GM12878 (cell line): Measurements from ENCODE around the gene PSME3. TPM values are rescaled to one million over a fixed set of nuclear protein-coding genes. Genes with fewer than 3 reads are reported as not detected.

Source experiments
- ATAC-seq: fragments of 200-7000 bp; cut with Tn5 transposase; 3 replicates; pipeline ENCODE4 v1.9.1; 2020; ENCODE audit warnings: mild to moderate bottlenecking, moderate library complexity
- BruUV-seq: library from RNA; stranded (reverse); fragments of 400-500 nt; replicated peaks from 2 replicates; lab custom pipeline; 2021; lab: Mats Ljungman, UMichigan
- CTCF ChIA-PET: fragments of 300-600 bp; sonication (Branson Sonifier 250); formaldehyde crosslinking; extraction: SDS; loops from one replicate; lab custom pipeline; 2021; ENCODE audit warnings: inconsistent platforms; lab: Yijun Ruan, JAX
- POLR2A ChIA-PET: fragments of 350-600 bp; formaldehyde crosslinking; extraction: SDS; loops from one replicate; lab custom pipeline; 2021; ENCODE audit warnings: inconsistent platforms; lab: Charles Lee
- RAD21 ChIA-PET: fragments of 300-600 bp; sonication (Branson Sonifier 250); formaldehyde crosslinking; loops from one replicate; lab custom pipeline; 2023; ENCODE audit warnings: antibody characterized with exemption; ENCODE audit not compliant: unreplicated experiment; lab: Charles Lee
- SMC1A ChIA-PET: fragments of 300-600 bp; sonication (Branson Sonifier 250); formaldehyde crosslinking; loops from one replicate; lab custom pipeline; 2023; ENCODE audit not compliant: unreplicated experiment, uncharacterized antibody; lab: Charles Lee
- DNase-seq: peaks from one replicate; pipeline ENCODE4 v3.0.0-alpha.2; 2011; ENCODE audit warnings: low read depth, low spot score
- FAIRE-seq: peaks from 3 replicates; lab custom pipeline; 2011; peaks lifted over from hg19 to GRCh38; lab: Jason Lieb, UNC
- H2AFZ ChIP-seq: 2 replicates; pipeline ENCODE4 v1.6.0; 2011; ENCODE audit warnings: low read depth, low read length, control low read depth; ENCODE audit not compliant: control insufficient read depth
- H3K27ac ChIP-seq: 2 replicates; pipeline ENCODE4 v1.5.1; 2011; ENCODE audit warnings: control low read depth; ENCODE audit not compliant: control insufficient read depth, insufficient read depth
- H3K27me3 ChIP-seq, 2 experiments: replicated peaks in 1 of 2; 2 replicates each; pipeline versions ENCODE4 v1.6.0 to v1.6.1; 2011; ENCODE audit warnings: low read length in 1 of 2; ENCODE audit not compliant: control insufficient read depth in 2 of 2, insufficient read depth in 2 of 2
- H3K36me3 ChIP-seq, 2 experiments: 2 replicates each; pipeline ENCODE4 v1.5.1; 2011; ENCODE audit warnings: low read length in 1 of 2; ENCODE audit not compliant: control insufficient read depth in 2 of 2, insufficient read depth in 2 of 2
- H3K4me1 ChIP-seq: 2 replicates; pipeline ENCODE4 v1.6.1; 2011; ENCODE audit warnings: mild to moderate bottlenecking, low read length, moderate library complexity, mixed read lengths; ENCODE audit not compliant: control insufficient read depth, insufficient read depth
- H3K4me2 ChIP-seq: 2 replicates; pipeline ENCODE4 v1.6.0; 2011; ENCODE audit warnings: control low read depth; ENCODE audit not compliant: control insufficient read depth, insufficient read depth
- H3K4me3 ChIP-seq: fragments of 200-600 bp; sonication (generic); 2 replicates; pipeline ENCODE4 v1.5.1; 2016
- H3K79me2 ChIP-seq: 2 replicates; pipeline ENCODE4 v1.6.0; 2011; ENCODE audit warnings: low read length; ENCODE audit not compliant: control insufficient read depth, insufficient read depth
- H3K9ac ChIP-seq: 2 replicates; pipeline ENCODE4 v1.8.0; 2011; ENCODE audit warnings: low read length, control low read depth, mixed read lengths; ENCODE audit not compliant: control insufficient read depth, insufficient read depth
- H3K9me3 ChIP-seq: replicated peaks from 3 replicates; pipeline ENCODE4 v1.5.1; 2011; ENCODE audit warnings: mild to moderate bottlenecking, low read length; ENCODE audit not compliant: control insufficient read depth, insufficient read depth
- H4K20me1 ChIP-seq: 2 replicates; pipeline ENCODE4 v1.6.0; 2011; ENCODE audit not compliant: control insufficient read depth, insufficient read depth
- E2F4 ChIP-seq: IDR thresholded peaks from 2 replicates; pipeline ENCODE4 v1.6.1; 2012; ENCODE audit warnings: low read depth, low read length, improper control_type of control experiment
- FOXK2 ChIP-seq: fragments of 450-650 bp; IDR thresholded peaks from 2 replicates; pipeline ENCODE4 v1.6.1; 2017; ENCODE audit warnings: mild to moderate bottlenecking, moderate library complexity
- IRF4 ChIP-seq: IDR thresholded peaks from 2 replicates; pipeline ENCODE4 v1.6.1; 2011; ENCODE audit warnings: low read depth, low read length
- PBX3 ChIP-seq: IDR thresholded peaks from 2 replicates; pipeline ENCODE4 v1.6.1; 2011; ENCODE audit warnings: mild to moderate bottlenecking, low read depth, low read length, moderate library complexity; ENCODE audit not compliant: insufficient replicate concordance
- PKNOX1 ChIP-seq: fragments of 450-650 bp; IDR thresholded peaks from 2 replicates; pipeline ENCODE4 v1.6.1; 2016; ENCODE audit warnings: mild to moderate bottlenecking
- SMARCA5 ChIP-seq: fragments of 450-650 bp; IDR thresholded peaks from 2 replicates; pipeline ENCODE4 v1.6.1; 2017; ENCODE audit warnings: mild to moderate bottlenecking
- YBX1 ChIP-seq: fragments of 450-650 bp; IDR thresholded peaks from 2 replicates; pipeline ENCODE4 v1.6.1; 2016; ENCODE audit warnings: antibody characterized with exemption
- ZNF687 ChIP-seq: fragments of 450-650 bp; IDR thresholded peaks from 2 replicates; pipeline ENCODE4 v1.6.1; 2017; ENCODE audit warnings: mild to moderate bottlenecking, moderate library complexity
- WGBS: methylation state at CpG from one replicate; pipeline ENCODE4 v1.1.6; 2016; ENCODE audit warnings: low lambda C conversion rate; ENCODE audit not compliant: insufficient replicate concordance, insufficient coverage; ENCODE audit errors: missing lambda C conversion rate; 5-methylcytosine and 5-hydroxymethylcytosine counted together
- in situ Hi-C: fragments of 300-500 bp; cut with MboI; formaldehyde crosslinking; loops from 9 replicates; pipeline ENCODE4 v1.14.3; 2018; ENCODE audit warnings: mixed read lengths
- intact Hi-C: fragments of 100-400 bp; cut with micrococcal nuclease; formaldehyde crosslinking; loops from one replicate; pipeline ENCODE4 v1.14.2; 2022; ENCODE audit not compliant: unreplicated experiment
- polyA plus RNA-seq, 11 experiments: library from polyadenylated mRNA; depleted of rRNA in 4 of 11; unstranded in 6 of 11; stranded (reverse) in 5 of 11; fragments of >200 nt; fragmentation: Nextera tagmentation in 4 of 11; fragmentation: Illumina TruSeq in 1 of 11; extraction: Ambion mirVana in 4 of 11; extraction: Trizol in 1 of 11; gene quantifications; 1 replicate in 1 of 11; 2 replicates in 10 of 11; pipeline versions ENCODE4 v1.2.1 to v1.2.3, GENCODE V29; 2011 to 2016; ENCODE audit warnings: inconsistent platforms in 2 of 11, missing spikeins in 2 of 11, low read depth in 1 of 11
- total RNA-seq, 4 experiments: library from RNA; depleted of rRNA in 3 of 4; stranded (reverse); fragments of >200 nt in 3 of 4; fragmentation: Illumina TruSeq in 1 of 4; extraction: Trizol in 1 of 4; gene quantifications; 2 replicates each; pipeline versions ENCODE4 v1.2.1 to v1.2.3, GENCODE V29; 2013 to 2021

Gene PSME3
- total and polyA plus RNA-seq, 10 of the 15 experiments (the other 5 are each of a cell fraction or from before 2014, with no cell fraction given), result 26.9 to 330 (median 137) TPM

GRCh38 chr17:42809250-42809649 lies 23.9 kb upstream of the PSME3 start:
- RAD21 ChIA-PET, result no interaction called here
- no peak overlapping the region for H3K4me3 ChIP-seq
- DNase-seq (no peak), FAIRE-seq (no peak), ATAC-seq (no peak)
- TF ChIP-seq PBX3, result no peak
- TF ChIP-seq E2F4, result no peak
- no peak for TF ChIP-seq PKNOX1
- TF ChIP-seq SMARCA5, result no peak
- no peak for TF ChIP-seq YBX1
- no peak for TF ChIP-seq FOXK2
- no peak for TF ChIP-seq IRF4
- TF ChIP-seq ZNF687, result no peak
- H3K79me2 ChIP-seq, result no peaks in the 10 kb centered on the region
- no peaks in the 10 kb centered on the region for H3K9me3 ChIP-seq
- H2AFZ ChIP-seq, result no peak overlapping the region
- no peak overlapping the region for H3K27ac ChIP-seq
- H3K36me3 ChIP-seq, result peaks cover 0 to 16% of the 10 kb centered on the region in 2 experiments; a peak in 3 of 4 replicates
- H3K27me3 ChIP-seq, result no peaks in the 10 kb centered on the region
- H3K9ac ChIP-seq, result no peak overlapping the region
- BruUV-seq, result no TSS peak
- SMC1A ChIA-PET, result no interaction called here
- in situ Hi-C loops, result no loop called here
- POLR2A ChIA-PET, result no interaction called here
- intact Hi-C loops, result no loop called here
- 97% methylated on average over 3 of the region's 3 CpGs for WGBS
- no peaks in the 10 kb centered on the region for H4K20me1 ChIP-seq
- CTCF ChIA-PET, result interaction anchor here (2.3 to 2.4 kb wide), 2 partner anchors 11 to 15 kb away, joined by 9 to 17 read pairs; partner anchors contain the start of gene BECN1
- H3K4me1 ChIP-seq, result no peaks in the 10 kb centered on the region
- H3K4me2 ChIP-seq, result no peak overlapping the region
